T47D (cell line): ENCODE measurements around the gene SLC26A1.
"Not testable (repeated sequence)": the region's sequence is repeated elsewhere in the genome, so short reads cannot be mapped to it uniquely, and the experiment has no call there.

Experiments used
- DNase-seq, 2 experiments: peaks; one replicate each; pipeline versions ENCODE4 v3.0.0 to v3.0.0-alpha.2; 2011 to 2012; ENCODE audit warnings: low read depth in 1 of 2, low spot score in 1 of 2
- JUND ChIP-seq: IDR thresholded peaks from 2 replicates; pipeline ENCODE4 v1.6.1; 2012; ENCODE audit warnings: low read depth
- in situ Hi-C: cut with HindIII; loops from 2 replicates; pipeline ENCODE4 v1.10.0; 2016; ENCODE audit warnings: low sequenced_read_pairs, low pct_unique_long_range_greater_than_20kb

The SLC26A1 gene

DNA sequence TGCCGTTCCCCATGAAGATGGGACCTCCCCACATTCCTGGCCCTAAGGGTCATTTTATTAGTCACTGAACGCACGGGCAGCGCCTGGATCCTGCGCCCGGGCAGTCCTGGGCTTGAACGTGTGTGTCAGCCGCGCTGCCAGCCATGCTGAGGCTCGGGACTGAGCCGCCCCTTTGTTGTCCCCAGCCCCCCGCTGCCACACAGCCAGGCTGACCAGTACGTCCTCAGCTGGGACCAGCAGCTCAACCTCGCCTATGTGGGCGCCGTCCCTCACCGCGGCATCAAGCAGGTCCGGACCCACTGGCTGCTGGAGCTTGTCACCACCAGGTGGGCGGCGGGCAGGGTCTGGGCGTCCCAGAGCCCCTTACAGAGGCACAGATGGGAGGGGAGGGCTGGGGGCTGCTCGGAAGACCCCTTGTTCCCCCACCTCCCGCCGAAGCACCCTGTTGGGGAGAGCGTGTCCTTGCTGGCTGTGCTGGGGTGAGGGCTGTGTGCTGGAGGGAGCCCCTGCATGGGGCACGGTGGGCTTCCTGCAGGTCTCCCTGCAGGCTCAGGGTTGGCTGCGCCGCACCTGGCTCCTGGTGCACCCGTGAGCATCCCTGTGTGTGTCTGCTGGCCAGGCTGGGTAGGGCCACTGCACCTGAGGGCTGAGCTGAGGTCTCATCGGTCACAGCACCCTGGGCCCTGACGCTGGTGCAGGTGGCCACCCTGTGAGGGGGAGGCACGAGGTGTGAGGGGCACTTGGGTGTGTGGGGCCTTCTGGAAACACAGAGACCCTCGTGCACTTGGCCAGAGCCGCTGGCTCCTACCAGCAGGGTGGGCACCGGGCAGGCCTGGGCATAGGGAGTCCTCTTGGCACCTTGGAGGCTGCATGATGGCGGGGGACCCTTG is 5.3 kb downstream of the SLC26A1 start:
- no peak for DNase-seq
- in situ Hi-C loops: no loop called here
- TF ChIP-seq JUND: no peak

GRCh38 chr4:986879-987623 is 6.2 kb downstream of the SLC26A1 start, which contains the start of gene IDUA:
TSS of gene IDUA (plus strand) at chr4:987044. CDS start at chr4:987085, 41 bp downstream.
- no peak for TF ChIP-seq JUND

GRCh38 chr4:986428-986878 is 6.8 kb downstream of the SLC26A1 start:
- DNase-seq: no peak
- no peak for TF ChIP-seq JUND
- in situ Hi-C loops: no loop called here

More at GRCh38 chr4:986879-987623, 6.2 kb downstream of the SLC26A1 start, which contains the start of gene IDUA:
- peak; percentile 81 to 84 for DNase-seq
- in situ Hi-C loops: no loop called here

- DNase-seq: peak in 1 of 2 experiments; percentile 49
Observed at GRCh38 chr4:985123-985830, 7.9 kb downstream of the SLC26A1 start.

GRCh38 chr4:984336-985054 is 8.7 kb downstream of the SLC26A1 start:
- no peak for DNase-seq
- in situ Hi-C loops: no loop called here
- no peak for TF ChIP-seq JUND

More at GRCh38 chr4:985123-985830, 7.9 kb downstream of the SLC26A1 start:
- TF ChIP-seq JUND: no peak
- in situ Hi-C loops: no loop called here

- no peak for DNase-seq
- TF ChIP-seq JUND: no peak
- in situ Hi-C loops: no loop called here
Observed at GRCh38 chr4:982814-983213, 10.4 kb downstream of the SLC26A1 start.

- TF ChIP-seq JUND: no peak
- no peak for DNase-seq
- in situ Hi-C loops: no loop called here
Observed at GRCh38 chr4:982291-982690, 10.9 kb downstream of the SLC26A1 start.

GRCh38 chr4:978957-979701 is 14.1 kb downstream of the SLC26A1 start:
- no peak for DNase-seq

GRCh38 chr4:976016-976415 is 17.2 kb downstream of the SLC26A1 start:
- DNase-seq, in situ Hi-C loops: not testable (repeated sequence)

More at GRCh38 chr4:978957-979701, 14.1 kb downstream of the SLC26A1 start:
- TF ChIP-seq JUND: no peak
- in situ Hi-C loops: no loop called here

- in situ Hi-C loops: no loop called here
- no peak for TF ChIP-seq JUND
- DNase-seq: no peak
Observed at GRCh38 chr4:974668-975067, 18.5 kb downstream of the SLC26A1 start.
